ENCODE data around the gene FAM24B. TPM values are rescaled to one million over a fixed set of nuclear protein-coding genes. Genes with fewer than 3 reads are reported as not detected.

FAM24B gene
- total RNA-seq, 1 donor from 2014 or later = not detected

DNA sequence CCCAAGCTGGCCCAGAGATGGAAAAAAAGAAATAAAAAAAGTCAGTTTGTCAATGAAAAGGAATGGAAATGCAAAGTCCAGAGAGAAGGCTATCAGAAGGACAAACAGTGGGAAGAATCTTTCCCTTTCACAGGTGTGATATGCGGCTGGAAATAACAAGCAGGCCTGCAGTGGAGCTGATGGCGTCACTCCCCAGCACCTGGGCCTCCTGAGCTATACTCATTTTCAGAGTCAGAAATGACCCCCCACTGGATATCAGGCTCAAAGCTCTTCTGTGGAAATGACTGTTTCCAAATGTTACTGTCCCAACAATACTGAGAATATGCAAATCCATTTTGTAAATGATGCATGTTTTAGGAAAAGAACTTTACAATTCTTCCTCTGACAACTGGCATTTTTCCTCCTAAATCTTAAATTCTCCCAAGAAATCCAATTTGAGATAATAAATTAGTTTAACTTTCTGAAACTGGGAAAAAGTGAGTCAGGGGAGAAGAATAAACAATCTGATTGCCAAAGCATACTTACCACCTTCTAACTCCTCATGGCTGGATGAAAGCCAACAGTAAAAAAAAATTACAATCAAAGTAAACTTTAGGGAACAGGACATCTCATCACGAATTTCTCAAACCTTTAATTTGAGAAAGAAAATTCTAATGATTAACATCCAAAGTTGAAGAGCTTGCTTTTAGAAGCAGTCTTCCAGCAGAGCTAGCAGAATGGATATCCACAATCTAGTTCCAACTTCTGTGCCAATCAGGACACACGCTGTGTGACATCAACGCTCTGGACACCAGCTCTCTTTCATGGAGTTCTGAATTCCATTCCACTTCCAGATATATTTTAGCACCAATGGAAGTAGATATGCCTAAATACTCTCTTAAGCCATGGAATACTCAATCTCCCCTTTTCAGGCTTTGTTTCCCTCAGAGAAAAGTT is 28.4 kb downstream of the FAM24B start:
- no peaks in the 10 kb centered on the region for H3K9me3 ChIP-seq
- no peak overlapping the region for H3K4me3 ChIP-seq
- no peaks in the 10 kb centered on the region for H3K36me3 ChIP-seq
- H3K4me1 ChIP-seq = no peaks in the 10 kb centered on the region
- no peak overlapping the region for H3K27ac ChIP-seq
- no peak for DNase-seq (ENCODE audit: extremely low spot score in 2 of 2)
- no peaks in the 10 kb centered on the region for H3K27me3 ChIP-seq
- TF ChIP-seq POLR2A (IDR thresholded peaks at IDR 0.05) = no peak
- TF ChIP-seq, protein P1, sequence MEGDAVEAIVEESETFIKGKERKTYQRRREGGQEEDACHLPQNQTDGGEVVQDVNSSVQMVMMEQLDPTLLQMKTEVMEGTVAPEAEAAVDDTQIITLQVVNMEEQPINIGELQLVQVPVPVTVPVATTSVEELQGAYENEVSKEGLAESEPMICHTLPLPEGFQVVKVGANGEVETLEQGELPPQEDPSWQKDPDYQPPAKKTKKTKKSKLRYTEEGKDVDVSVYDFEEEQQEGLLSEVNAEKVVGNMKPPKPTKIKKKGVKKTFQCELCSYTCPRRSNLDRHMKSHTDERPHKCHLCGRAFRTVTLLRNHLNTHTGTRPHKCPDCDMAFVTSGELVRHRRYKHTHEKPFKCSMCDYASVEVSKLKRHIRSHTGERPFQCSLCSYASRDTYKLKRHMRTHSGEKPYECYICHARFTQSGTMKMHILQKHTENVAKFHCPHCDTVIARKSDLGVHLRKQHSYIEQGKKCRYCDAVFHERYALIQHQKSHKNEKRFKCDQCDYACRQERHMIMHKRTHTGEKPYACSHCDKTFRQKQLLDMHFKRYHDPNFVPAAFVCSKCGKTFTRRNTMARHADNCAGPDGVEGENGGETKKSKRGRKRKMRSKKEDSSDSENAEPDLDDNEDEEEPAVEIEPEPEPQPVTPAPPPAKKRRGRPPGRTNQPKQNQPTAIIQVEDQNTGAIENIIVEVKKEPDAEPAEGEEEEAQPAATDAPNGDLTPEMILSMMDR (IDR thresholded peaks at IDR 0.05) = no peak
- no peak for TF ChIP-seq POLR2AphosphoS5 (IDR thresholded peaks at IDR 0.05; ENCODE audit: insufficient read depth in 1 of 2, low read depth in 1 of 2)
- intact Hi-C loops (cut with DNase I) = no loop called here

- TF ChIP-seq, protein P1 (IDR thresholded peaks at IDR 0.05) = no peak
- TF ChIP-seq POLR2A (IDR thresholded peaks at IDR 0.05) (no peak), POLR2AphosphoS5 (IDR thresholded peaks at IDR 0.05; ENCODE audit: insufficient read depth in 1 of 2, low read depth in 1 of 2) (no peak)
- H3K36me3 ChIP-seq = no peaks in the 10 kb centered on the region
- intact Hi-C loops (cut with DNase I) = no loop called here
Observed at GRCh38 chr10:122849900-122850605, 29.3 kb downstream of the FAM24B start.

GRCh38 chr10:122849090-122849489 is 30.3 kb downstream of the FAM24B start:
- intact Hi-C loops (cut with DNase I) = no loop called here
- H3K4me3 ChIP-seq = no peak overlapping the region

More at GRCh38 chr10:122849900-122850605, 29.3 kb downstream of the FAM24B start:
- Histone ChIP-seq H3K4me3 (no peak overlapping the region), H3K27ac (no peak overlapping the region), H3K9me3 (no peaks in the 10 kb centered on the region), H3K27me3 (no peaks in the 10 kb centered on the region), H3K4me1 (no peaks in the 10 kb centered on the region)
- DNase-seq (ENCODE audit: extremely low spot score in 2 of 2) = no peak

GRCh38 chr10:122847782-122848604 is 31.4 kb downstream of the FAM24B start:
- H3K36me3 ChIP-seq = no peaks in the 10 kb centered on the region
- intact Hi-C loops (cut with DNase I) = no loop called here
- H3K27ac ChIP-seq = no peak overlapping the region
- no peaks in the 10 kb centered on the region for H3K9me3 ChIP-seq
- DNase-seq (ENCODE audit: extremely low spot score in 2 of 2) = no peak
- H3K4me3 ChIP-seq = no peak overlapping the region
- no peaks in the 10 kb centered on the region for H3K27me3 ChIP-seq
- TF ChIP-seq, protein P1 (IDR thresholded peaks at IDR 0.05) = no peak
- TF ChIP-seq POLR2A (IDR thresholded peaks at IDR 0.05) (no peak), POLR2AphosphoS5 (IDR thresholded peaks at IDR 0.05; ENCODE audit: insufficient read depth in 1 of 2, low read depth in 1 of 2) (no peak)
- H3K4me1 ChIP-seq = no peaks in the 10 kb centered on the region

More at GRCh38 chr10:122849090-122849489, 30.3 kb downstream of the FAM24B start:
- Histone ChIP-seq H3K27me3 (no peaks in the 10 kb centered on the region), H3K36me3 (no peaks in the 10 kb centered on the region), H3K4me1 (no peaks in the 10 kb centered on the region), H3K9me3 (no peaks in the 10 kb centered on the region), H3K27ac (no peak overlapping the region)
- no peak for DNase-seq (ENCODE audit: extremely low spot score in 2 of 2)
- no peak for TF ChIP-seq POLR2A (IDR thresholded peaks at IDR 0.05)
- TF ChIP-seq, protein P1 (IDR thresholded peaks at IDR 0.05) = no peak
- no peak for TF ChIP-seq POLR2AphosphoS5 (IDR thresholded peaks at IDR 0.05; ENCODE audit: insufficient read depth in 1 of 2, low read depth in 1 of 2)
